CD8-positive, alpha-beta memory T cell (primary cell): Measurements from ENCODE around the gene PRR3. TPM values are rescaled to one million over a fixed set of nuclear protein-coding genes. Genes with fewer than 3 reads are reported as not detected.

Source experiments
- CTCF ChIA-PET: fragments of 350-600 bp; sonication (Branson Sonifier 250); formaldehyde crosslinking; loops from one replicate; lab custom pipeline; 2021; ENCODE audit warnings: antibody characterized with exemption; lab: Charles Lee
- POLR2A ChIA-PET: fragments of 350-600 bp; sonication (Branson Sonifier 250); formaldehyde crosslinking; loops from one replicate; lab custom pipeline; 2021; ENCODE audit warnings: antibody characterized with exemption; lab: Charles Lee
- DNase-seq, 5 donors: peaks; one replicate each; pipeline versions ENCODE4 v3.0.0 to v3.0.0-alpha.2; 2020 to 2022; ENCODE audit warnings: mixed read lengths in 1 of 5
- H3K27ac ChIP-seq: one replicate; pipeline ENCODE4 v1.7.0; 2013; ENCODE audit warnings: low read depth, mild to moderate bottlenecking, low read length, moderate library complexity
- H3K27me3 ChIP-seq: 2 replicates; pipeline ENCODE4 v1.7.0; 2013; ENCODE audit warnings: low read length, mild to moderate bottlenecking; ENCODE audit not compliant: insufficient read depth, poor library complexity, severe bottlenecking
- H3K36me3 ChIP-seq: 2 replicates; pipeline ENCODE4 v1.7.0; 2013; ENCODE audit warnings: mild to moderate bottlenecking, low read length, moderate library complexity; ENCODE audit not compliant: insufficient read depth
- H3K4me1 ChIP-seq: 2 replicates; pipeline ENCODE4 v1.7.0; 2013; ENCODE audit warnings: mild to moderate bottlenecking, low read length, moderate library complexity; ENCODE audit not compliant: insufficient read depth
- H3K4me3 ChIP-seq: 2 replicates; pipeline ENCODE4 v1.7.0; 2013; ENCODE audit warnings: mild to moderate bottlenecking, low read length
- H3K9me3 ChIP-seq: 2 replicates; pipeline ENCODE4 v1.7.0; 2013; ENCODE audit warnings: mild to moderate bottlenecking, low read length
- H3K27ac Mint-ChIP-seq, 8 donors: one replicate each; pipeline ENCODE4 v1.8.0; 2020 to 2021; ENCODE audit warnings: mixed read lengths in 8 of 8, mild to moderate bottlenecking in 6 of 8, inconsistent platforms in 3 of 8, moderate library complexity in 3 of 8
- H3K27me3 Mint-ChIP-seq, 2 donors: one replicate each; pipeline ENCODE4 v1.8.0; 2020 to 2021; ENCODE audit warnings: mixed read lengths in 2 of 2, mild to moderate bottlenecking in 1 of 2, moderate library complexity in 1 of 2
- H3K36me3 Mint-ChIP-seq, 3 donors: one replicate each; pipeline ENCODE4 v1.8.0; 2020 to 2021; ENCODE audit warnings: mixed read lengths in 3 of 3, inconsistent platforms in 1 of 3, mild to moderate bottlenecking in 1 of 3
- H3K4me1 Mint-ChIP-seq, 3 donors: one replicate each; pipeline ENCODE4 v1.8.0; 2020 to 2021; ENCODE audit warnings: mixed read lengths in 3 of 3, inconsistent platforms in 1 of 3, mild to moderate bottlenecking in 1 of 3
- H3K4me3 Mint-ChIP-seq, 7 donors: one replicate each; pipeline ENCODE4 v1.8.0; 2020 to 2021; ENCODE audit warnings: mixed read lengths in 7 of 7, mild to moderate bottlenecking in 6 of 7, moderate library complexity in 4 of 7, inconsistent platforms in 2 of 7
- H3K9me3 Mint-ChIP-seq, 5 donors: one replicate each; pipeline ENCODE4 v1.8.0; 2020 to 2022; ENCODE audit warnings: mixed read lengths in 5 of 5, mild to moderate bottlenecking in 3 of 5, moderate library complexity in 2 of 5, inconsistent platforms in 1 of 5
- polyA plus RNA-seq: library from polyadenylated mRNA; unstranded; fragments of 300-500 nt; fragmentation: Illumina TruSeq; gene quantifications from one replicate; pipeline ENCODE4 v1.2.3, GENCODE V29; 2021
- total RNA-seq, 2 experiments: library from RNA; stranded (reverse); gene quantifications; one replicate each; pipeline ENCODE4 v1.2.3, GENCODE V29; 2021

The PRR3 gene
- total and polyA plus RNA-seq, 3 experiments from 2014 or later: 8.9 to 28.9 (median 28.2) TPM

DNA sequence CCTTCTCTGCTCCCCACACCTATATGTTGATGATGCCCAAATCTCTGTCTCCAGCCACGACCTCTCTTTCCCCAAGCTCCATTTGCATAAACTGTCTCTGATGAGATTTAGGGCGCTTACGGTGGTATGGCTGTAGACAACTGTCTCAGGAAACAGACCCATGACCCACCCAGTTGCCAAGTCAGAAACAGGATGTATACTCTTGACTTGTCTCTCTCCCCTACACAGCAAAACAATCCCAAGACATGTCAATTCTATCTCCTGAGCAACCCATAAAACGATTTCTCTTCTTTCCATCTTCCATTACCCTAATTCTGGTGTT, 14.7 kb upstream of the PRR3 start:
- Histone ChIP-seq H3K36me3 (no peaks in the 10 kb centered on the region), H3K27ac (peak overlapping the region; percentile 55), H3K27me3 (no peaks in the 10 kb centered on the region), H3K4me1 (peaks cover 33% of the 10 kb centered on the region), H3K4me3 (peak overlapping the region; percentile 68), H3K9me3 (no peaks in the 10 kb centered on the region)
- peak overlapping the region; percentile 83 to 90 (median 86) for H3K4me3 Mint-ChIP-seq
- H3K9me3 Mint-ChIP-seq: no peaks in the 10 kb centered on the region
- DNase-seq: peak in 4 of 5 donors; percentile 27 to 64 (median 61)
- peaks cover 0 to 2% of the 10 kb centered on the region in 2 donors for H3K27me3 Mint-ChIP-seq
- H3K27ac Mint-ChIP-seq: peak overlapping the region; percentile 84 to 97 (median 94)
- H3K36me3 Mint-ChIP-seq: peaks cover 0 to 22% (median 0%) of the 10 kb centered on the region in 3 donors
- POLR2A ChIA-PET: interaction anchor here (0.5 to 7.5 kb wide), 15 partner anchors 10 to 216 kb away, joined by 3 to 77 read pairs (median 4); partner anchors contain the start of genes ABCF1, GNL1, MRPS18B and PPP1R10
- CTCF ChIA-PET: interaction anchor here (0.9 to 16.3 kb wide), 24 partner anchors 10 to 554 kb away, joined by 3 to 228 read pairs (median 11); partner anchors contain the start of genes ABCF1, GNL1 and TUBB
- peaks cover 34 to 39% (median 37%) of the 10 kb centered on the region in 3 donors for H3K4me1 Mint-ChIP-seq

DNA sequence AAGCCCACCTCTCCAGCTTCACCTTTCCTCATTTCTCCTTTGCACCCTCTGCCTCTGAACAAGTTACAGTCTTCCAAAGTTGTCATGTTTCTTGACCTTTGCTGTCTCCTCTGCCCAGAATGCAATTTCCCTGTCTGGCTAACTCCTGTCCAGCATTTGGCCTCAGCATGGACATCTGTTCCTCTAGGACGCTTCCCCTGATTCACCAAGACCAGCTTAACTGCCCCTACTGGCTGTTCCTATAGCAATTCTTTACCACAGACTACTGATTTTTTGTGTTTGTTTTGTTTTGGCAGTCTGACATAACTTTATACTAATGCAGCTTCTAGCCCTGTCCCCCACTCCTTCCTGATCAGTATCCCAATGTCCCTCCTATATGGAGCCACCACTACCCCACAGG, 14.2 kb upstream of the PRR3 start:
- H3K36me3 ChIP-seq: no peaks in the 10 kb centered on the region
- peaks cover 0 to 2% of the 10 kb centered on the region in 2 donors for H3K27me3 Mint-ChIP-seq
- H3K4me1 Mint-ChIP-seq: peaks cover 34 to 39% (median 37%) of the 10 kb centered on the region in 3 donors
- POLR2A ChIA-PET: interaction anchor here (0.5 to 7.5 kb wide), 10 partner anchors 10 to 217 kb away, joined by 3 to 77 read pairs (median 4); partner anchors contain the start of genes GNL1, MRPS18B and PPP1R10
- H3K4me3 ChIP-seq: peak overlapping the region; percentile 68
- H3K4me3 Mint-ChIP-seq: peak overlapping the region; percentile 83 to 90 (median 86)
- no peak for DNase-seq
- peak overlapping the region; percentile 84 to 97 (median 94) for H3K27ac Mint-ChIP-seq
- H3K4me1 ChIP-seq: peaks cover 33% of the 10 kb centered on the region
- CTCF ChIA-PET: interaction anchor here (0.9 to 16.3 kb wide), 14 partner anchors 10 to 188 kb away, joined by 3 to 228 read pairs (median 22); partner anchors contain the start of genes ABCF1, GNL1 and TUBB
- H3K9me3 Mint-ChIP-seq: no peaks in the 10 kb centered on the region
- H3K27me3 ChIP-seq: no peaks in the 10 kb centered on the region
- peaks cover 0 to 27% (median 0%) of the 10 kb centered on the region in 3 donors for H3K36me3 Mint-ChIP-seq
- no peaks in the 10 kb centered on the region for H3K9me3 ChIP-seq
- peak overlapping the region; percentile 55 for H3K27ac ChIP-seq

DNA sequence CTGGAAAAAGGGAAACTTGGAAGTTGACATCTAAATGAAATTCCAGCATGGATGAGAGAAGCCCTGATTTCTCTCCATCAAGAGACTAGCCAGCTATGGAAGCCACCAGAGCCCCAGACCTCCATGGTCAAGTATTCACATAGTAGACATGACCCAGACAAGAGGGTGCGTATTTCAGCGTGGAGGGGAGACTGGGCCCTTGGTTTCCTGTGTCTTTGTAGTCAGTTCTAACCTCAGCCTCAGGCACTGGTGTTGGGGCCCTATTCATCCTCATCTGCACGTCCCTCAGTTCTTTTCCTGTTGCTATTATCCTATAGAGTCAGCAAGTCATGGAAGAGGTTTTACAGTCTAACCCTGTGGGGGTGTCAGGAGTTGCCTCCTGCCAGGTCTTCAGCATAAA, 13.3 kb upstream of the PRR3 start:
- CTCF ChIA-PET: interaction anchor here (1.3 to 16.3 kb wide), 18 partner anchors 8 to 187 kb away, joined by 3 to 228 read pairs (median 12); partner anchors contain the start of genes ABCF1, GNL1, PRR3 and TUBB
- peaks cover 33% of the 10 kb centered on the region for H3K4me1 ChIP-seq
- peaks cover 7% of the 10 kb centered on the region for H3K36me3 ChIP-seq
- peak overlapping the region; percentile 8 to 83 (median 58) for H3K4me3 Mint-ChIP-seq
- H3K4me1 Mint-ChIP-seq: peaks cover 35 to 39% (median 37%) of the 10 kb centered on the region in 3 donors
- peaks cover 0 to 35% (median 4%) of the 10 kb centered on the region in 3 donors for H3K36me3 Mint-ChIP-seq
- H3K27me3 ChIP-seq: no peaks in the 10 kb centered on the region
- peaks cover 0 to 2% of the 10 kb centered on the region in 2 donors for H3K27me3 Mint-ChIP-seq
- no peaks in the 10 kb centered on the region for H3K9me3 Mint-ChIP-seq
- H3K27ac ChIP-seq: no peak overlapping the region
- peak overlapping the region; percentile 6 for H3K4me3 ChIP-seq
- no peaks in the 10 kb centered on the region for H3K9me3 ChIP-seq
- DNase-seq: peak in 4 of 5 donors; percentile 20 to 61 (median 48)
- POLR2A ChIA-PET: interaction anchor here (0.5 to 7.5 kb wide), 4 partner anchors 12 to 62 kb away, joined by 4 to 77 read pairs (median 14); partner anchors contain the start of gene GNL1
- peak overlapping the region; percentile 85 to 97 (median 92) for H3K27ac Mint-ChIP-seq

- no peak overlapping the region for H3K27ac ChIP-seq
- ChIA-PET POLR2A (interaction anchor here (0.5 to 7.5 kb wide), 10 partner anchors 9 to 94 kb away, joined by 3 to 77 read pairs (median 4); partner anchors contain the start of gene GNL1), CTCF (interaction anchor here (0.6 to 16.3 kb wide), 30 partner anchors 9 to 193 kb away, joined by 3 to 228 read pairs (median 4); partner anchors contain the start of genes ABCF1, DHX16, GNL1 and MRPS18B)
- peaks cover 8% of the 10 kb centered on the region for H3K36me3 ChIP-seq
- Mint-ChIP-seq H3K4me3 (peak overlapping the region; percentile 7 to 83 (median 58)), H3K27me3 (peaks cover 0 to 2% of the 10 kb centered on the region in 2 donors), H3K9me3 (no peaks in the 10 kb centered on the region), H3K36me3 (peaks cover 0 to 43% (median 6%) of the 10 kb centered on the region in 3 donors), H3K4me1 (peaks cover 35 to 39% (median 37%) of the 10 kb centered on the region in 3 donors), H3K27ac (peak overlapping the region; percentile 85 to 97 (median 92))
- DNase-seq: peak in 2 of 5 donors; percentile 51 to 53
- no peaks in the 10 kb centered on the region for H3K27me3 ChIP-seq
- H3K4me1 ChIP-seq: peaks cover 33% of the 10 kb centered on the region
- peak overlapping the region; percentile 6 for H3K4me3 ChIP-seq
- H3K9me3 ChIP-seq: no peaks in the 10 kb centered on the region
Observed at GRCh38 chr6:30544666-30545272, 12.3 kb upstream of the PRR3 start.

DNA sequence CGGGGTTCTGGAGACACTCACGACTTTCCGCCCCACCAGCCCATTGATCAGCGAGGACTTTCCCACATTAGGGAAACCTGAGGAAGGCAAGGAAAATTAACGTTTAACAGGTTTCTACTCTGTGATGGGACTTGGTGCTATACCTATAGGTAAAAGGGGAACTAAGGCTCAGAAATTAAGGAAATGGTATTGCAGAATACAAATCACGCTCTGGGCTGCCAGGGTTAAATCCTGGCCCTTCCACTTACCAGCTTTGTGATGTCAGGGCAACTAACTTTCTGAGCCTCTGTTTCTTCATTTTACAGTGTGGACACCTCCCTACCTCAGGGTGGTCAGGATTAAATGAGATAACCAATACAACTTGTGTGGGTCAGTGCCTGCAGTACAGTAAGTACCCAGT, 9.6 kb upstream of the PRR3 start:
- DNase-seq: no peak
- ChIA-PET POLR2A (no interaction called here), CTCF (interaction anchor here (1.3 to 16.3 kb wide), 4 partner anchors 15 to 183 kb away, joined by 3 to 228 read pairs (median 4); no protein-coding TSS in a partner anchor)
- peaks cover 0 to 69% (median 22%) of the 10 kb centered on the region in 3 donors for H3K36me3 Mint-ChIP-seq
- peaks cover 25% of the 10 kb centered on the region for H3K4me1 ChIP-seq
- H3K9me3 Mint-ChIP-seq: no peaks in the 10 kb centered on the region
- no peak overlapping the region for H3K4me3 Mint-ChIP-seq
- no peak overlapping the region for H3K27ac Mint-ChIP-seq
- peaks cover 25 to 28% (median 27%) of the 10 kb centered on the region in 3 donors for H3K4me1 Mint-ChIP-seq
- H3K36me3 ChIP-seq: peaks cover 27% of the 10 kb centered on the region
- H3K27me3 Mint-ChIP-seq: peaks cover 0 to 2% of the 10 kb centered on the region in 2 donors
- H3K9me3 ChIP-seq: no peaks in the 10 kb centered on the region
- H3K4me3 ChIP-seq: no peak overlapping the region
- H3K27ac ChIP-seq: no peak overlapping the region
- no peaks in the 10 kb centered on the region for H3K27me3 ChIP-seq

DNA sequence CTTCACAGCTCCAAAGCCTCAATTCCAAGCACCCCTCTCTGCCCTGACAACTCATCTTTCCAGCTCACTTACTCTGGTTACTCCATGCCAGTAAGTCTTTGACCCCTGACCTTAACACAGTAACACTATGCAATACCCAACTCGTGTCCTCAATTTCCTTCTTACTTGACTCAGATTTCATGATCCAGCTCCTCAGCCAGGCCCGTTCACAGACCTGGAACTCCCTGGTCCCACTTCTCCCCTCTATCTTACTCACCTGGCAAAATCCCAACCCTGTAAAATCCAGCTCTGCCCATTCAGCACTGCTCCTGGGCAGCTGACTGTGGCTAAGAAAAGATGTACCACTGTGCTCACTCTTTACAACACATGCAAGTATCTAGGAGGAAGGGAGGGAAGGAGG, 8.7 kb upstream of the PRR3 start:
- DNase-seq: no peak
- Histone ChIP-seq H3K4me3 (no peak overlapping the region), H3K27ac (no peak overlapping the region), H3K9me3 (no peaks in the 10 kb centered on the region), H3K4me1 (peaks cover 16% of the 10 kb centered on the region), H3K36me3 (peaks cover 36% of the 10 kb centered on the region), H3K27me3 (no peaks in the 10 kb centered on the region)
- peaks cover 0 to 78% (median 29%) of the 10 kb centered on the region in 3 donors for H3K36me3 Mint-ChIP-seq
- H3K9me3 Mint-ChIP-seq: no peaks in the 10 kb centered on the region
- CTCF ChIA-PET: interaction anchor here (0.9 to 16.3 kb wide), 6 partner anchors 9 to 182 kb away, joined by 3 to 228 read pairs (median 3); partner anchors contain the start of gene PRR3
- H3K4me3 Mint-ChIP-seq: peak overlapping the region in 1 of 7 donors; percentile 2
- POLR2A ChIA-PET: interaction anchor here (0.6 kb wide), 1 partner anchor 48 kb away, joined by 5 read pairs; no protein-coding TSS in a partner anchor
- peaks cover 0 to 2% of the 10 kb centered on the region in 2 donors for H3K27me3 Mint-ChIP-seq
- peaks cover 16 to 23% (median 20%) of the 10 kb centered on the region in 3 donors for H3K4me1 Mint-ChIP-seq
- peak overlapping the region in 3 of 8 donors; percentile 1 to 57 (median 9) for H3K27ac Mint-ChIP-seq

GRCh38 chr6:30554404-30554803, 2.7 kb upstream of the PRR3 start:
- Histone ChIP-seq H3K4me1 (peaks cover 13% of the 10 kb centered on the region), H3K27ac (no peak overlapping the region), H3K9me3 (no peaks in the 10 kb centered on the region), H3K36me3 (peaks cover 42% of the 10 kb centered on the region), H3K4me3 (no peak overlapping the region), H3K27me3 (no peaks in the 10 kb centered on the region)
- Mint-ChIP-seq H3K4me1 (peaks cover 39 to 53% (median 50%) of the 10 kb centered on the region in 3 donors), H3K9me3 (no peaks in the 10 kb centered on the region), H3K27ac (peak overlapping the region in 7 of 8 donors; percentile 98 to 100 (median 100)), H3K27me3 (peaks cover 0 to 4% of the 10 kb centered on the region in 2 donors), H3K36me3 (peaks cover 3 to 77% (median 30%) of the 10 kb centered on the region in 3 donors), H3K4me3 (peak overlapping the region; percentile 94 to 100 (median 99))
- ChIA-PET CTCF (interaction anchor here (0.6 to 7.6 kb wide), 9 partner anchors 9 to 101 kb away, joined by 3 to 35 read pairs (median 6); no protein-coding TSS in a partner anchor), POLR2A (interaction anchor here (0.6 to 0.7 kb wide), 2 partner anchors 10 to 45 kb away, joined by 4 read pairs; no protein-coding TSS in a partner anchor)
- no peak for DNase-seq
